Right forelimb (tissue), 1 donor: ENCODE measurements around the gene PTPRD.
"Not testable (repeated sequence)": the region's sequence is repeated elsewhere in the genome, so short reads cannot be mapped to it uniquely, and the experiment has no call there.

Experiments
- DNase-seq: peaks from one replicate; pipeline ENCODE4 v3.0.0-alpha.2; 2018

Gene PTPRD

DNA sequence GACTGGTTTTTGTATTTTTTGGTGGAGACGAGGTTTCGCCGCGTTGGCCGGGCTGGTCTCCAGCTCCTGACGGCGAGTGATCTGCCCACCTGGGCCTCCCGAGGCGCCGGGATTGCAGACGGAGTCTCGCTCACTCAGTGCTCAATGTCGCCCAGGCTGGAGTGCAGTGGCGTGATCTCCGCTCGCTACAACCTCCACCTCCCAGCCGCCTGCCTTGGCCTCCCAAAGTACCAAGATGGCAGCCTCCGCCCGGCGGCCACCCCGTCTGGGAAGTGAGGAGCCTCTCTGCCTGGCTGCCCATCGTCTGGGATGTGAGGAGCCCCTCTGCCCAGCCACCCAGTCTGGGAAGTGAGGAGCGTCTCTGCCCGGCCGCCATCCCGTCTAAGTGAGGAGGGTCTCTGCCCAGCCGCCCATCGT is 163.6 kb downstream of the PTPRD start:
- not testable (repeated sequence) for DNase-seq

DNA sequence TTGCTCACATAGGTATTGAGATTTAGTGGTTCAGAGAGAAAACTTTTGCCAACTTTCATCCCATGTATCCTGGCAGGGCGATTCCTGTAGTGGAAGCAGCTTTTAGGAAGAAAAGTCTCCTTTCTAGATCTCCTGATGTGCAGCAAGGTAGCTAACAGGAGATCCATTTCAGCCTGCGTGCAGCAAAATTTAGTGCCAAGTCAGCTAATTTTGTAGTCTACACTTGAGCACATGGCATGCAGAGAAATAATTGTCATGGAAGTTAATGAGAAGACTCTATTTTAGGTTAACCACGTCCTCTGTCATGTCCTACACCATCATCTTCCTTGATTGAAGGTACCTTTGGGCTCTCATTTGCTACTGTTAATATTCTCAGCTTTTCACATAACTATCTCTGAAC is 165.8 kb downstream of the PTPRD start:
- DNase-seq = no peak

- no peak for DNase-seq
Observed at GRCh38 chr9:10443868-10444204, 169.0 kb downstream of the PTPRD start.

DNA sequence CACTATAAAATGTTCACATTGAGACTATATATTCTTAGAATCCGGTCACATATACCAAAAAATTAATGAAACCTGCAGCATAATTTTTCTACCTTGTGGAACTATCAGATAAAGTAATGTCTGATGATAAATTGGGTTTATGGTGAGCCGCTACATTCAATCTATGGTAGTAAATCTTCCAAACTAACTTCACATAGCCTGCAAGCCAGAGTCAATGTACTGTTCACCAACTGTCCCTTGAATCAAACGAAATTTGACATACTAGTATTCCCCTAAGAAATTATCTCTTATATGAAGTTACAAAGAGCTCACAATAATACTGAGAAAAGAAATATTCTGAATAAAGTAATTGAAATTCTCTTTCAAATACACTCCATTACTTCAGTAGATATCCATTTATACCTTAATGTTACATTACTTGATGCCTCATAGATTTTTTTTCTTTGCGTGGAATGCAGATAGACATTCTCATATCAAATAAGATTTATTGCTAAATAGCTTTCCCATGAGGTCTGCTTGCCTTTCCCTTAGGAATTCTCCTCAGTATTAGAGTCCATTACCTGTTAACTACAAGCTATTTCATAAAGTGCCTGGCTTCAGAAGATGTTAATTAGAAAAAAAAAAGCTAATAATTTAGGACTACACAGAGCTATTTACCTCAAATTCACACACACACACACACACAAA is 169.5 kb downstream of the PTPRD start:
- DNase-seq = no peak

GRCh38 chr9:10438955-10439354 is 173.8 kb downstream of the PTPRD start:
- DNase-seq = no peak

GRCh38 chr9:10436756-10437155 is 176.0 kb downstream of the PTPRD start:
- no peak for DNase-seq

GRCh38 chr9:10434412-10434811 is 178.4 kb downstream of the PTPRD start:
- no peak for DNase-seq

DNA sequence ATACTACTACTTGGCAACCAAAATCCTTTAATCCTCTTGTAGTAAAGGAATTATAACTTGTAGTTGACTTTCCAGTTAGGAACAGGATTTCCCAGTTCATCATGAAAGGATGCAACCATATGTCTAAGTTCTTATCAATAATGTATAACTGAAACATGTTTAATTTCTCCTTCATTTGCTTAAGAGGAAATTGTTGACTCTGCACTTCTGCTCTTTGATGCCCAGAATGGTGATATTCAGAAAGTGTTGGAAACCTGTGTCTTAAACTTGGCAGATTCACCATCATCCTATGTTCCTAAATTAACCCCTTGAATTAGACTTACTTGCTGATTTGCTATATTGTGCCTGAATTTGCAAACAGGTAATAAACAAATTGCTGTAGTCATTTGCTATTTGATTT is 201.5 kb downstream of the PTPRD start:
- no peak for DNase-seq

GRCh38 chr9:10403283-10403682 is 209.5 kb downstream of the PTPRD start:
- DNase-seq = no peak

- no peak for DNase-seq
Observed at GRCh38 chr9:10396615-10397014, 216.2 kb downstream of the PTPRD start.

DNA sequence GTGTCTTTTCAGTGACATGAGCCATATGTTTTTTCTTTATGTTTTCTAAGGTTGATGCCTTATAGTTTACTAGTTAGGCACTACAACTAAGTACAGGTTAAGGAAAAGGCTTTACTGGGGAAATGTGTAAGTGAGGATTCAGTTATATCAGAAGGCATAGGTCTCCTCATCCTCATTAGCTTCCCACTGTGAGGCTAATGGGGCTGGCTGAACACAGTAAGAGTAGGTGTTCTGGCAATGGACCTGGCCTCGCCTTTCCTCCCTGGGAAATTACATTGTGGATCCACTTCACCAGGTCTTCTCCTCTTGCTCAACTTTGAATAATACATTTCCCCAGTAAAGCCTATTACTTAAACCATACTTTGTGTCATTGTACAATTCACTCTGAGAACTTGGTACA is 225.5 kb downstream of the PTPRD start:
- no peak for DNase-seq

- no peak for DNase-seq
Observed at GRCh38 chr9:10371824-10372223, 241.0 kb downstream of the PTPRD start.

GRCh38 chr9:10366171-10366779 is 246.5 kb downstream of the PTPRD start:
- DNase-seq = no peak

GRCh38 chr9:10354591-10354990 is 258.2 kb downstream of the PTPRD start:
- DNase-seq = no peak

- not testable (repeated sequence) for DNase-seq
Observed at GRCh38 chr9:10345621-10346020, 267.2 kb downstream of the PTPRD start.

DNA sequence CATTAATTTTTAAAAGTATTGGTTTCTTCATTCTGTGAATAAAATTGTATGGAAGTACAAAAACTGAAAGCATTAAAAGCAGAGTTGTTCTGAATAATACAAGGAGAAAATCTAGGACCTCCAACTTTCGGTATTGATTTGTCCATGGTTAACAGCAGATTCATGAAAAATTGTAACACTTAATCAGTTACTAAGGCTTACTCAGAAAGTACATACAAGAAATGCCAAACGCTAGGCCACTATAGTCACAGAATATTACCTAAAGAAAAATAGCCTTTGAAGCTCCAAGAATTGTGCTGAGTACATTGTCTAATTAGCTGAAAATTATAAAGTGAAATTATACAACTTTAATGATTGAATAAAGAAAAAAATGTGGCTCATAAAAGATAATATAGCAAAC is 271.7 kb downstream of the PTPRD start:
- DNase-seq = no peak

- no peak for DNase-seq
Observed at GRCh38 chr9:10339152-10339551, 273.6 kb downstream of the PTPRD start.

- no peak for DNase-seq
Observed at GRCh38 chr9:10331157-10331556, 281.6 kb downstream of the PTPRD start.

GRCh38 chr9:10282084-10282483 is 330.7 kb downstream of the PTPRD start:
- no peak for DNase-seq

DNA sequence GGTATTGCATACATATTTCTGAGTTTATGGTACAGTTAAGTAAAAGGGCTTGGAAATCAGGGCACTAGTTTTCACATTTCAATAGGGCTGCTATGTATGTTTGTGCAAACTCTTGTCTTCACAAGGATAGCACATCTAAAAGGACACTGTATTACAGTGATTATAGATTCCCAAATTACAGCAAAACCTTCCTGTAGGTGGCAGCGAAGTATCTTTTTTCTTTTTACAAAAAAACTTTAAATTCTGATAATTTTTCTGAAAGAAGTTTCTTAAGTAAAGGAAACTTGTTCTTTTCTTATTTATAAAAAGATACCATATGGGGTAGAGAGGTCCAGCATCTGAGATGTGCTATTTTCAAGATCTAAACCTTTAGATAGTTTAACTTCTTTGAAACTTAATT is 337.8 kb downstream of the PTPRD start:
- no peak for DNase-seq

DNA sequence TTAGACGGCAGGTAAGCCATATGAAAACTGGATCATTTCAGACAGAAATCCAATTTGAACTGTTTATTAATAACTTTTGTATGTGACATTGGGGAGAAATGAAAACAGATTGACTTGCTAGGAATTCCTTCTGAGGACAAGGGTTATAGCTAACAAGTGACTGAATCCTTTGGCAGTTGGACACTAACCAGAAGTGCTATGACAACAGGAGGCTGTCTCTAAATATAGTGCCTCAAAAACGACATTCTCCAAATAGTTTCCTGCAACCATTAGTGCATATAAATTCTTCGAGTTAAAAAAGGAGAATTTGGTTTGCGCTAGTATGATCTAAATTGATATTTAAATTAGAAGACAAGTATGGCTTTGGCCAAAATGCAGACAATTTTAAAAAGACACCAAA is 338.6 kb downstream of the PTPRD start:
- DNase-seq = no peak

- no peak for DNase-seq
Observed at GRCh38 chr9:10272830-10273229, 340.0 kb downstream of the PTPRD start.

- no peak for DNase-seq
Observed at GRCh38 chr9:10268531-10269485, 344.0 kb downstream of the PTPRD start.

GRCh38 chr9:10265153-10265631 is 347.6 kb downstream of the PTPRD start:
- DNase-seq = peak; percentile 54
